GM08714 (cell line): ENCODE measurements around the gene DNM3.
"Not testable (repeated sequence)": the region's sequence is repeated elsewhere in the genome, so short reads cannot be mapped to it uniquely, and the experiment has no call there.

ENCODE experiments used
- H3K4me3 ChIP-seq: fragments of 200-500 bp; sonication (Bioruptor generic); 2 replicates; pipeline ENCODE4 v1.5.1; 2014; ENCODE audit warnings: mild to moderate bottlenecking, low read length, inconsistent platforms
- ZNF274 ChIP-seq: IDR thresholded peaks from 2 replicates; pipeline ENCODE4 v1.6.1; 2012; ENCODE audit warnings: mild to moderate bottlenecking, low read depth, low read length

DNM3 gene

GRCh38 chr1:172350856-172351255, 509.6 kb downstream of the DNM3 start:
- no peak overlapping the region for H3K4me3 ChIP-seq
- no peak for TF ChIP-seq ZNF274

DNA sequence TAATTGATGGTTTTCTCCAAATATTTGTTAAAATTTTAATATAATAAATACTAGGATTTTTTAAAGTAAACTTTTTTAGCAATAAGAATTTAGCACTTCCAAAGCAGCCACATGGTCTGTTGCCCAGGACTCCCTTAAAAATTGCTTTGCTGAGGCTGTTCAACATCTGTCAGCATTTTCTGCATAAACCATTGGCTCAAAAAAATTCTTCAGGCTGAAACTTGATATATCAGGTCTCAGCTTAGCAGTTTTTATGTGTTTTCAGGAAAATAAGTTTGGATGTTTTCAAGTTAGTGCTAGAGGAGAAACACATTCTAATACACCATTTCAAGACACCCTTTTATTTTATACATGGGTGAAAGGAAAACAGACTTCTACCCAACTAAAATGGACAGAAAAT, 510.0 kb downstream of the DNM3 start:
- no peak for TF ChIP-seq ZNF274
- H3K4me3 ChIP-seq, result no peak overlapping the region

DNA sequence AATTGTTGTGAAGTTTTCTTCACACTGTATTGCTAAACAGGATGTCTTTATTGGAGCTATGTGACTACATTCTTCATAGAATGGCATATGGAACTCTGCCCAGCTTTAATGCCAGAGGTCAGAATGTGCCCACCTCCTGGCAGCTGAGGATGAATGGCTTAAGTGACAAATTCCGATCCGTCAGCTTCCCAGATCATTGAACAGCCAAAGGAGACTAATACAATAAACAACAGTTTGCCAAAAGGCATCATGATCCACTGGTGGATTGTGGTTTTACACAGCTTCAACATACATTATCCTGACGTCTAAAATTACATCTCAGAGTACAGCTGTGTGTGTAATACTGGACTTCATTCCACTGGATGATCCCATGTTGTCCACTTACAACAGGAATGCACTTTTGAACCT, 510.5 kb downstream of the DNM3 start:
- H3K4me3 ChIP-seq, result no peak overlapping the region
- TF ChIP-seq ZNF274, result no peak

- TF ChIP-seq ZNF274, result no peak
- no peak overlapping the region for H3K4me3 ChIP-seq
These were observed 511.1 kb downstream of the DNM3 start for GRCh38 chr1:172352435-172352834.

DNA sequence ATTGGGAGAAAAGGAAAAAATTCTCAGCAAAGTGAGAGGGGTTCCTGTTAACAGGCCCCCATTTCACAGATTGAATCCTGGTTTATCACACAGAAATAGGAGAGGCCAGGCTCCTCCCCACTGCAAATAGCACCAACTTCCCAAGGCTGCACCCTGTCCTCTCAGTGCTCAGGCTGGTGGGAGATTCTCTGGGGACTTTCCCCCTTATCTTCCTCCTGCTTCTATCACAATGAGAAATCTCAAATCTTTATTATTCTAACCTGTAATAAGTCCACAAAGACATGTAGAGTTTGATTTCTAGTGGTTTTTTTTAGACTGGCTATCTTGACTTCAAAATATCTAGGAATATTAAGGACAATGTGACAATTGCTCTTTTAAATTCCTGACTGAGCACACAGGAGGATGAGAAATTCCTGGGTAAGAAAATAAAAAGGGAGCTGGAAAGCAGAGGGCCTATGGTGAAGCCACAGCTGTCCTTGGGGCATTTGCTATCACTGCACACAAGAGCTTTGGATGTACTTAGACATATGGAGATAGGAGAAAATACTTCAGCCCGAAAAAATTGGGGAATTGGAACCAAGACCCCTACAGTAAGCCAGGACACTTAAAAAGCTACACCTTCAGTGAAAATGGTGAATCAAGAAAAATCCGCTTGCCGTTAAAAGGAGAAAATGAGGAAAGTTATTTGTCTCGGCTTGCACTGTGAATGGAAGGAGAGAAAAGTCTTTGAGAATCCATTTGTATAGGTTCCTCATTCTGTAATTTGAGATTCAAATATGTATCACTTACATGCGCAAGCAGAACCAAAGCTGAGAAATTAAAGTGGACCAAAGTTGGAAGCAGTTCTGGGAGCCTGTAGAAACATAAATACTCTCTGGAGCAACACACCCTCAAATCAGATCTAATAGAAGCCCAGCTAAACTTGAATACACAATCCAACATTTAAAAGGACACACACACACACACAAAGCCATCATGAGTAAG, 513.3 kb downstream of the DNM3 start:
- TF ChIP-seq ZNF274, result no peak

DNA sequence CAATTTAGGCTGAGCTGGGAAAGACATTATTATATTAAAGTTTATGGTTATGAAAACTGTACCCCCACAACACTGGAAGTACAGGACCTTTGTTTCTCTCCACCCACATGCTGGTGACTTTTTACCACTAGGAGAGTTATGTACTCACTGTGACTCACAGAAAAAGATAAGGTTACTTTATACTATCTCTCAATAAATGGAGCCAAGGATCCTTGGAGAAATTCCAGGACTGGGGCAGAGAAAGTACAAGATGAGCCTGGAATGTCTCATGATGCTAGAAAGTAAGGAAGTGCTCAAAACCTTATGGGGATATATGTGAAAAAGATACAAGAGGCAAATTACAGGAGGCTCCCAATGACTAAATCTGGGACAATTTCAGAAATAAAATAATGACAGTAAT, 515.3 kb downstream of the DNM3 start:
- no peak for TF ChIP-seq ZNF274
- no peak overlapping the region for H3K4me3 ChIP-seq

More for the DNA sequence above, 513.3 kb downstream of the DNM3 start:
- H3K4me3 ChIP-seq, result no peak overlapping the region

- peak overlapping the region; percentile 28 for H3K4me3 ChIP-seq
- TF ChIP-seq ZNF274, result no peak
These were observed 516.6 kb downstream of the DNM3 start for GRCh38 chr1:172357753-172358385.

GRCh38 chr1:172359491-172359999, 518.2 kb downstream of the DNM3 start:
- no peak for TF ChIP-seq ZNF274
- no peak overlapping the region for H3K4me3 ChIP-seq

- no peak overlapping the region for H3K4me3 ChIP-seq
- no peak for TF ChIP-seq ZNF274
These were observed 519.2 kb downstream of the DNM3 start for GRCh38 chr1:172360511-172360910.

DNA sequence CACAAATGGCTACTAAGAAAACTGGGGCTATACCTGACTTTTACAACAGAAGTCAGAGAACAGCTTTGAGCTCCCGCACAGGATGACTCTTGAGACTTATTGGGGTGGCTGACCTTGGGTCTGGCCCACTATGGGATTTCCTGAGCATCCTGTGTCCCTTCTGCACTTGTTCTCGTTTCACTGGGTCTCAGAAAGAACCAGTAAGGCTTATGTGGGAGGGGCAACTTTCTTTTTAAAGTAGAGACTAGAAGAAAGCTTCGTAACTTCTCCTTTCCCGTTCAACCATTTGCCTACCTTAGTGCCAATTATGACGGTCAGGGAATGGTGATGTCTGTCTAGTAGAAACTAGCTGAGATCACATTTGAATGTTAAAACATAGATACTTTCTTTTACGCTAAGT, 519.7 kb downstream of the DNM3 start:
- no peak for TF ChIP-seq ZNF274

GRCh38 chr1:172363852-172364251, 522.6 kb downstream of the DNM3 start:
- TF ChIP-seq ZNF274, result no peak
- no peak overlapping the region for H3K4me3 ChIP-seq

More for the DNA sequence above, 519.7 kb downstream of the DNM3 start:
- H3K4me3 ChIP-seq, result no peak overlapping the region

- H3K4me3 ChIP-seq, result not testable (repeated sequence)
These were observed 530.3 kb downstream of the DNM3 start for GRCh38 chr1:172371646-172372045.

DNA sequence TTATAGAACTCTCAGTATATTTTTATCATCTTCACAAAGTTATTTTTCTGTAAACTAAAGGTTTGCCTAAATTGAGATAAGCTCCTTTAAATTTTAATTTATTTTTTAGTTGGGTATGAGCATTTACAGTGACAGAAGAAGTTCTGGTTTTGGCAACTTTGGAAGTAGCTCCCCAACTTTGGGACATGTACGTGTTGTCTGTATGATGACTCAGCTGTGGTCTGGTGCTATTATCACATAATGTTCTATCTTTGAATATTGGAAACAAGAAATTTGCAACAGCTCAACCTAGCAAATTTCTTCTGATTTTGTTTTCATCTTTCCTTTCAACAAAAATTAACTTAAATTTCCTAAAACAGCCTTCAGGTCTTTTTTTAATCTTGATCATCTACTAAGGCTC, 532.6 kb downstream of the DNM3 start:
- TF ChIP-seq ZNF274, result no peak
- H3K4me3 ChIP-seq, result no peak overlapping the region

GRCh38 chr1:172375211-172375631, 533.9 kb downstream of the DNM3 start:
- TF ChIP-seq ZNF274, result no peak
- no peak overlapping the region for H3K4me3 ChIP-seq

DNA sequence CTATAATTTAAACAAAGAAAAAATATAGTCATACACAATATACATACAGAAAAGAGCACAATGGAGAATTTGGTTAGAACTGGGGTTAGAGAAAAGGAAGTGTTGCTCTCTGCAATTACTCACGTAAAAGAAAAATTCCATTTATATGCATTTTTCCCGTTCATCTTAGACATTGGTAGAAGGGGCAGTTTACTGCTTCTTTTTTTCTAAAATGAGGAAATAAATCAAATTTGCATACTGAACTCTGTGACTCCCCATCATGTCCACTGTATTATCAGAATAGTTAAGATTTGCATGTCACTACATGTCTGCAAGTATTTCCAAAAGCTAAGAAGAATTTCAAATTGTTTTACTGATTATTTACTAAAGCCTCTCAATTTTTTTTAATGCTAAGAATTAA, 535.1 kb downstream of the DNM3 start:
- no peak for TF ChIP-seq ZNF274
- H3K4me3 ChIP-seq, result no peak overlapping the region
